Osteoblast (primary cell): ENCODE results near the gene RNF126. TPM values are rescaled to one million over a fixed set of nuclear protein-coding genes. Genes with fewer than 3 reads are reported as not detected.

Source experiments
- DNase-seq: peaks from one replicate; pipeline ENCODE4 v3.0.0; 2011; ENCODE audit warnings: low spot score, mixed read lengths; ENCODE audit not compliant: insufficient read length; ENCODE audit errors: missing footprints
- H2AFZ ChIP-seq: 2 replicates; pipeline ENCODE4 v1.6.0; 2011; ENCODE audit warnings: mild to moderate bottlenecking, low read length
- H3K27ac ChIP-seq: 2 replicates; pipeline ENCODE4 v1.5.1; 2011; ENCODE audit warnings: mild to moderate bottlenecking, low read depth, low read length, moderate library complexity
- H3K27me3 ChIP-seq: 2 replicates; pipeline ENCODE4 v1.6.0; 2012; ENCODE audit warnings: mild to moderate bottlenecking, control low read depth, inconsistent platforms, low read length, moderate library complexity; ENCODE audit not compliant: insufficient read depth
- H3K36me3 ChIP-seq: 2 replicates; pipeline ENCODE4 v1.5.1; 2011; ENCODE audit warnings: mild to moderate bottlenecking, low read length, control low read depth, moderate library complexity; ENCODE audit not compliant: insufficient read depth
- H3K4me1 ChIP-seq: 2 replicates; pipeline ENCODE4 v1.5.1; 2011; ENCODE audit warnings: mild to moderate bottlenecking, low read length, control low read depth, moderate library complexity; ENCODE audit not compliant: insufficient read depth
- H3K4me2 ChIP-seq: 2 replicates; pipeline ENCODE4 v1.6.0; 2011; ENCODE audit warnings: mild to moderate bottlenecking, low read length; ENCODE audit not compliant: insufficient read depth
- H3K4me3 ChIP-seq: fragments of 200-600 bp; sonication (generic); 3 replicates; pipeline ENCODE4 v1.5.1; 2012; ENCODE audit warnings: mild to moderate bottlenecking, low read length, inconsistent platforms; ENCODE audit not compliant: insufficient read depth
- H3K79me2 ChIP-seq: 2 replicates; pipeline ENCODE4 v1.6.0; 2012; ENCODE audit warnings: mild to moderate bottlenecking, low read length, control low read depth, inconsistent platforms; ENCODE audit not compliant: insufficient read depth
- H3K9me3 ChIP-seq: 2 replicates; pipeline ENCODE4 v1.5.1; 2011; ENCODE audit warnings: low read depth, low read length, control low read depth
- H4K20me1 ChIP-seq: 2 replicates; pipeline ENCODE4 v1.6.0; 2012; ENCODE audit warnings: mild to moderate bottlenecking, low read length, control low read depth; ENCODE audit not compliant: insufficient read depth
- CTCF ChIP-seq: IDR thresholded peaks from 2 replicates; pipeline ENCODE4 v1.5.1; 2011; ENCODE audit warnings: mild to moderate bottlenecking, low read depth, low read length, moderate library complexity; ENCODE audit errors: extremely low read depth
- total RNA-seq: library from RNA; depleted of rRNA; stranded (reverse); fragments of >200 nt; gene quantifications from 2 replicates; pipeline ENCODE4 v1.2.3, GENCODE V29; 2012

The RNF126 gene
- total RNA-seq, 1 donor: 38.7 TPM

- Histone ChIP-seq H3K4me3 (no peak overlapping the region), H3K27ac (no peak overlapping the region), H2AFZ (no peak overlapping the region), H4K20me1 (no peaks in the 10 kb centered on the region), H3K4me2 (no peak overlapping the region), H3K79me2 (no peaks in the 10 kb centered on the region), H3K4me1 (peaks cover 4% of the 10 kb centered on the region), H3K9me3 (no peaks in the 10 kb centered on the region), H3K27me3 (no peaks in the 10 kb centered on the region), H3K36me3 (peaks cover 4% of the 10 kb centered on the region)
- TF ChIP-seq CTCF: no peak
- DNase-seq: no peak
Observed at GRCh38 chr19:616062-616700, 46.8 kb downstream of the RNF126 start.

- Histone ChIP-seq H3K36me3 (peaks cover 4% of the 10 kb centered on the region), H4K20me1 (no peaks in the 10 kb centered on the region), H3K27me3 (no peaks in the 10 kb centered on the region), H3K4me3 (no peak overlapping the region), H3K4me1 (peaks cover 9% of the 10 kb centered on the region), H3K9me3 (no peaks in the 10 kb centered on the region), H2AFZ (no peak overlapping the region), H3K4me2 (no peak overlapping the region), H3K79me2 (no peaks in the 10 kb centered on the region), H3K27ac (no peak overlapping the region)
- no peak for TF ChIP-seq CTCF
- peak; percentile 89 for DNase-seq
Observed at GRCh38 chr19:615619-616018, 47.4 kb downstream of the RNF126 start.

- Histone ChIP-seq H2AFZ (no peak overlapping the region), H3K4me2 (no peak overlapping the region), H4K20me1 (no peaks in the 10 kb centered on the region), H3K9me3 (no peaks in the 10 kb centered on the region), H3K27ac (no peak overlapping the region), H3K36me3 (no peaks in the 10 kb centered on the region), H3K79me2 (no peaks in the 10 kb centered on the region), H3K4me3 (no peak overlapping the region), H3K4me1 (peaks cover 9% of the 10 kb centered on the region), H3K27me3 (no peaks in the 10 kb centered on the region)
- DNase-seq: no peak
- no peak for TF ChIP-seq CTCF
Observed at GRCh38 chr19:613732-614567, 49.1 kb downstream of the RNF126 start.

- Histone ChIP-seq H3K27me3 (no peaks in the 10 kb centered on the region), H3K4me1 (peaks cover 9% of the 10 kb centered on the region), H2AFZ (no peak overlapping the region), H3K4me2 (no peak overlapping the region), H3K79me2 (no peaks in the 10 kb centered on the region), H3K36me3 (no peaks in the 10 kb centered on the region), H3K27ac (no peak overlapping the region), H4K20me1 (no peaks in the 10 kb centered on the region), H3K4me3 (no peak overlapping the region), H3K9me3 (no peaks in the 10 kb centered on the region)
- no peak for TF ChIP-seq CTCF
- no peak for DNase-seq
Observed at GRCh38 chr19:612941-613340, 50.1 kb downstream of the RNF126 start.
